A549 (cell line): ENCODE measurements around the gene LRRC3B.

Experiments
- CEBPB ChIP-seq, 2 experiments: fragments of >200 bp in 1 of 2; sonication (Bioruptor Twin) in 1 of 2; formaldehyde crosslinking in 1 of 2; IDR thresholded peaks; 2 replicates each; pipeline ENCODE4 v1.6.1; 2012 to 2016
- CHD2 ChIP-seq: fragments of 150-350 bp; IDR thresholded peaks from 2 replicates; pipeline ENCODE4 v1.6.1; 2014; ENCODE audit warnings: low read length; ENCODE audit not compliant: partially characterized antibody
- CTCF ChIP-seq: fragments of >200 bp; sonication (Bioruptor Twin); formaldehyde crosslinking; IDR thresholded peaks from 3 replicates; pipeline ENCODE4 v1.5.1; 2016
- POLR2A ChIP-seq: IDR thresholded peaks from 2 replicates; pipeline ENCODE4 v1.6.1; 2012; ENCODE audit warnings: mild to moderate bottlenecking, low read length
- ZFP36 ChIP-seq: fragments of 450-650 bp; IDR thresholded peaks from 2 replicates; pipeline ENCODE4 v1.6.1; 2014; ENCODE audit warnings: borderline replicate concordance; ENCODE audit not compliant: partially characterized antibody

- TF ChIP-seq POLR2A (no peak), ZFP36 (no peak), CEBPB (IDR thresholded peaks at IDR 0.05) (no peak), CTCF (no peak), CHD2 (no peak)
Measured at GRCh38 chr3:26630669-26631389, 8.3 kb downstream of the LRRC3B start.
